ENCODE measurements around the gene CCL7.

CCL7 gene

DNA sequence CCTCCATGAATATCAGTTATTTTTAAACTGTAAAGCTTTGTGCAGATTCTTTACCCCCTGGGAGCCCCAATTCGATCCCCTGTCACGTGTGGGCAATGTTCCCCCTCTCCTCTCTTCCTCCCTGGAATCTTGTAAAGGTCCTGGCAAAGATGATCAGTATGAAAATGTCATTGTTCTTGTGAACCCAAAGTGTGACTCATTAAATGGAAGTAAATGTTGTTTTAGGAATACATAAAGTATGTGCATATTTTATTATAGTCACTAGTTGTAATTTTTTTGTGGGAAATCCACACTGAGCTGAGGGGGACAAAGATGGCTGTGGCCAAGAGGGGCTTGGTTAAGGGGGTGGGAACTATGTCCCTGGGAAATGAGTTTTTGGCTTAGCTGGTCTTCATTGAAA is 17.9 kb downstream of the CCL7 start:
- Histone ChIP-seq H3K4me3 (ENCODE audit: low read depth, low read length) (no peak overlapping the region), H3K9ac (ENCODE audit: low read depth, low read length) (no peak overlapping the region), H3K27me3 (ENCODE audit: control insufficient read depth, insufficient read depth, low read length) (no peaks in the 10 kb centered on the region; the same call in 1 of the 2 replicates), H3K9me3 (ENCODE audit: control insufficient read depth, insufficient read depth, low read length) (no peaks in the 10 kb centered on the region), H3K27ac (ENCODE audit: low read depth, low read length) (no peak overlapping the region), H3K36me3 (ENCODE audit: control insufficient read depth, insufficient read depth, low read length) (no peaks in the 10 kb centered on the region), H3K4me1 (ENCODE audit: control insufficient read depth, insufficient read depth, low read length) (no peaks in the 10 kb centered on the region)

DNA sequence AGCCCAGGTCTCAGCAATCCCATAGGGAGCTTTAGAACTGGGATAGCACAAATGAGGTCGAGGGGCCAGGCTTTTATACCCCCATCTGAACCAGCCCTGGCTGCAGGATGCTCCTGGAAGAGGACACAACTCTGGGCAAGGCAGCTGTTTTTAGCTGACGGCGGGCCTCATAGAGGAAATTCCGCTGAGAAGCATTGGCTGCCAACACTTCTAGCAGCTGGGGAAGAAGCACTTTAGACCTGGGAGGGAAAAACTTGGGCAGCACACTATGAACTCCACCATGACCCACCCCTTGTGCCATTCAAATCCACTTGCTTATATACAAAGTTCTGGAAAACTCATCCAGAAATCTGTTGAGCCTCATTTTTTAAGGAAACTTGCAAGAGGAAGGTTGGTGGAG is 20.6 kb downstream of the CCL7 start:
- Histone ChIP-seq H3K4me1 (ENCODE audit: control insufficient read depth, insufficient read depth, low read length) (no peaks in the 10 kb centered on the region), H3K4me3 (ENCODE audit: low read depth, low read length) (no peak overlapping the region), H3K9ac (ENCODE audit: low read depth, low read length) (no peak overlapping the region), H3K36me3 (ENCODE audit: control insufficient read depth, insufficient read depth, low read length) (no peaks in the 10 kb centered on the region), H3K27ac (ENCODE audit: low read depth, low read length) (no peak overlapping the region), H3K9me3 (ENCODE audit: control insufficient read depth, insufficient read depth, low read length) (no peaks in the 10 kb centered on the region), H3K27me3 (ENCODE audit: control insufficient read depth, insufficient read depth, low read length) (no peaks in the 10 kb centered on the region)

DNA sequence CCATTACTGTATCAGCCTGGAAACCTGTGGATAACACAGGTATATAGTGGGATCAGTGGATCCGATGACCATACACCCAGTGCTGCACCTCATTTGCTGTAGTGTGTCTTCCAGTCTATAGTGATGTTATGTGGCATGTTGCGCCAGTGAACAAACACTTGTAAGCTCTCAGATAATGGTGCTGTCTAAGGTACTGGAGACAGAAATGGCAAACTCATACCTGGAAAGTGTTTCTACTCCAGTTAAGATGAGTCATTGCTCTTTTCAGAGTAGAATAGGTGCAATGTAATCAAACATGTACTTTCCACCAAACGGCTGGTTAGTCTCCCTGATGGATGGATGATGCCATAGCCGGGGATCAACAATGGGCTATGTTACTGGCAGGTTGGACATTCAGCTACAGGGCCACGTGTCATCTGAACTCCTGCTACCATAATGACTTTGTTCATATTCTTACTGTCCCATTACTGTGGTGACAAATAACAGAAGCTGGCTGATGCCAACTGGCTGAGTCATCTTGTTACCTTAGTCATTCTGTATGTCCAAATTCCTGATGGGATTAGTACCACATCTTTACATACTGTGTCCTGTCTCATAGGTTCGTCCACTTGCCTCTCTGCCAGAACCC is 21.8 kb downstream of the CCL7 start:
- Histone ChIP-seq H3K36me3 (ENCODE audit: control insufficient read depth, insufficient read depth, low read length) (no peaks in the 10 kb centered on the region), H3K9me3 (ENCODE audit: control insufficient read depth, insufficient read depth, low read length) (no peaks in the 10 kb centered on the region), H3K9ac (ENCODE audit: low read depth, low read length) (no peak overlapping the region), H3K27ac (ENCODE audit: low read depth, low read length) (no peak overlapping the region), H3K4me3 (ENCODE audit: low read depth, low read length) (no peak overlapping the region), H3K27me3 (ENCODE audit: control insufficient read depth, insufficient read depth, low read length) (no peaks in the 10 kb centered on the region), H3K4me1 (ENCODE audit: control insufficient read depth, insufficient read depth, low read length) (no peaks in the 10 kb centered on the region)

DNA sequence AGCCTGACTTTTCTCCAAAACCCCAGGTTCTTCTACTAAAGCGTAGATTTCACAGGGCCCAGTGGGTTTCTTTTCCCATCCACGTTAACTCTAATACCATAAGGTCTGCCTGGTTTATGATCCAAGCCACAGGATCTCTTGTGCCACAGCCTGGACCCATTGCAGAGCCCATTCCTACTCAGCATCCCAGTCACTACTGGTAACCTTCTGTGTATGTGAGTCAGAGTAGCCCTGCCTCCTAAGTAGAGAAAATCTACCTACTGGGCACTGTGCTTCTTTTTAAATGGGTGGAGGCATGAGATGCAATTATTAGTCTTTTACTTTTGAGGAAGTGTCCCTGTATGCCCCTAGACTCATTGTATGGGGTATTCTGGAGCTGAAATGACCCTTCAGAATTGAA is 29.0 kb downstream of the CCL7 start:
- peaks cover 10% of the 10 kb centered on the region; the same call in 1 of the 2 replicates for H3K27me3 ChIP-seq (ENCODE audit: control insufficient read depth, insufficient read depth, low read length)
- no peak overlapping the region for H3K4me3 ChIP-seq (ENCODE audit: low read depth, low read length)
- H3K27ac ChIP-seq (ENCODE audit: low read depth, low read length): no peak overlapping the region
- H3K36me3 ChIP-seq (ENCODE audit: control insufficient read depth, insufficient read depth, low read length): no peaks in the 10 kb centered on the region
- H3K9me3 ChIP-seq (ENCODE audit: control insufficient read depth, insufficient read depth, low read length): no peaks in the 10 kb centered on the region
- no peak overlapping the region for H3K9ac ChIP-seq (ENCODE audit: low read depth, low read length)
- peaks cover 4% of the 10 kb centered on the region for H3K4me1 ChIP-seq (ENCODE audit: control insufficient read depth, insufficient read depth, low read length)

DNA sequence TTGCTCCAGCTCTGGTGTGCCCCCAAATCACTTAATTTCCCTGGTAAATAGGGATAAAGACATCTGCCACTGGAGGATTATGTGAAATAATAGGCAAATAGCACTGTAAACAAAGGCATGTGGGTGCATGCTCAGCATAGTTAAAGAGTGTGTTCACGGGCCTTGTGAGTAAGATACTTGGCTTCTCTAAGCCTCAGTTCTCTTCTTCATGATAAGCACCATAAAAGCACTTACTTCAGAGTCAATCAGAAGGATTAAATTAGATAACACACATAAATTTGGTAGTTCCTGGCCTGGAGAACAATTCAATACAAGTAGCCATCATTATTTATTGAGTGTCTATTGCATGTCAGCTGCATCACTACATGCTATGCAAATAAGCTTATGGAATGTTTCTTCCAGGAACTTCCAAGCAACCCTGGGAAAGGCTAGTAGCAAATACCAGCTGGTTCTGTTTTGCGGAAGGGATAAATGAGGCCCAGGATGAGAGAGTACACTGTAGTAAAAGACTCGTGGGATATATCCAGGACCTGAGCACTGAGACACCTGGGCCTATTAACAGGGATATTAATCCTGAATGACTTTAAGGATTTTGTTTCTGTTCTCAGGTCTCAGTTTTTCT is 30.0 kb downstream of the CCL7 start:
- Histone ChIP-seq H3K9me3 (ENCODE audit: control insufficient read depth, insufficient read depth, low read length) (no peaks in the 10 kb centered on the region), H3K4me1 (ENCODE audit: control insufficient read depth, insufficient read depth, low read length) (peaks cover 4% of the 10 kb centered on the region)

DNA sequence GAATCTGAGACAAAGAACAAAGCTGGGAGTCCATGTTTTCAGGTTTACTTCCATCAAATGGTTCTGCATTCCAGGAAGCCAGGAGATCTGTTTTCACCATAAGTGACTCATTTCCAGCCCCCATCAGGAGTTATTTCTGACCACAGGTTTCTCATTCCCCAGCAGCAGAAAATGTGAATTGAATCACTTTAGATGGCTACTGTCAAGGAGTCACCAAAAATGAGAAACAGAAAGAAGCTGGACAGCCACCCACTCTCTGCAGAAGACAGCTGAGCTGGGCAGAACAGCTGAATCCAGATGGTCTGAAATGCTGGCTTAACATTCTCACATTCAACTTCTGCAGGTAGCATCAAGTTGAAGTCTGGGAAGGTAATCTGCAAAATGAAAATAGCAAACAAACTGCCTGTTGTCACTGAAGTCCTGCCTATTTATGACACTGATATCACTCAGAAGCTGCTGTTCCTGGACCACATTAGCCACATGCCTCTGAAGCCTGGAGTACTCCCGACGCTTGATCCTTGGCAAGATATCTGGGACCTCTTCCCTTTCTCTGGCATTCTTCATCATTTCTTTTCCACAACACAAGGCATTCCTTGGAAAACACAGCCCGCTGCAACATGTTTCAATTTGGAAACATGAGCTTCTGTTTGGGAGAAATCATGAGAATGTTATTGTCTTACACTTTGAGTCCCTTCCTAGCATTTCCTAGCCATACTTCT is 30.8 kb downstream of the CCL7 start:
- no peaks in the 10 kb centered on the region for H3K9me3 ChIP-seq (ENCODE audit: control insufficient read depth, insufficient read depth, low read length)
- peaks cover 4% of the 10 kb centered on the region for H3K4me1 ChIP-seq (ENCODE audit: control insufficient read depth, insufficient read depth, low read length)
- H3K27me3 ChIP-seq (ENCODE audit: control insufficient read depth, insufficient read depth, low read length): peaks cover 10% of the 10 kb centered on the region; the same call in 1 of the 2 replicates
- no peak overlapping the region for H3K4me3 ChIP-seq (ENCODE audit: low read depth, low read length)
- H3K9ac ChIP-seq (ENCODE audit: low read depth, low read length): no peak overlapping the region
- no peaks in the 10 kb centered on the region for H3K36me3 ChIP-seq (ENCODE audit: control insufficient read depth, insufficient read depth, low read length)
- no peak overlapping the region for H3K27ac ChIP-seq (ENCODE audit: low read depth, low read length)

More for the DNA sequence above, 30.0 kb downstream of the CCL7 start:
- Histone ChIP-seq H3K4me3 (ENCODE audit: low read depth, low read length) (no peak overlapping the region), H3K27ac (ENCODE audit: low read depth, low read length) (no peak overlapping the region), H3K9ac (ENCODE audit: low read depth, low read length) (no peak overlapping the region), H3K36me3 (ENCODE audit: control insufficient read depth, insufficient read depth, low read length) (no peaks in the 10 kb centered on the region), H3K27me3 (ENCODE audit: control insufficient read depth, insufficient read depth, low read length) (peaks cover 10% of the 10 kb centered on the region; the same call in 1 of the 2 replicates)

- Histone ChIP-seq H3K4me3 (ENCODE audit: low read depth, low read length) (no peak overlapping the region), H3K9me3 (ENCODE audit: control insufficient read depth, insufficient read depth, low read length) (no peaks in the 10 kb centered on the region), H3K4me1 (ENCODE audit: control insufficient read depth, insufficient read depth, low read length) (peaks cover 4% of the 10 kb centered on the region), H3K9ac (ENCODE audit: low read depth, low read length) (no peak overlapping the region), H3K27ac (ENCODE audit: low read depth, low read length) (no peak overlapping the region), H3K36me3 (ENCODE audit: control insufficient read depth, insufficient read depth, low read length) (no peaks in the 10 kb centered on the region), H3K27me3 (ENCODE audit: control insufficient read depth, insufficient read depth, low read length) (peaks cover 10% of the 10 kb centered on the region; the same call in 1 of the 2 replicates)
Observed at GRCh38 chr17:34301986-34302385, 32.0 kb downstream of the CCL7 start.

DNA sequence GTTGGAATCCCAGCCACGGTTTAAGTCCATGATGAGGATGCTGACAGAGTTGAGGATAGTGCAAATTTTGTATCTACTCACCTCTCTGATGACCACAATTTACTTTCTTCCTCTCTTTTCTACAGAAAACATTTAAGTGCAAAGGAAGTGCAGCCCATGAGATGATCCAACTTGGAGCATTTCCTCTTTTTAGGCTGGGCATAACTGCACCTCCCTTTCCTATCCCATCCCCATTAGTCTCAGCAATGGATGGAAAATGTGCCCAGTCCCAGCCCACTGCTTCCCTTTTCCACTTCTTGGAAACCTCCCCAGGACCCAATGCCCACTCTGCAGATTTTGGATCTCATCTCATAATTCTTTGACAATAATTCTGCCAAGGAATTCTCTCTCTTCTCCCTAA is 32.6 kb downstream of the CCL7 start:
- Histone ChIP-seq H3K27ac (ENCODE audit: low read depth, low read length) (no peak overlapping the region), H3K9me3 (ENCODE audit: control insufficient read depth, insufficient read depth, low read length) (no peaks in the 10 kb centered on the region), H3K4me3 (ENCODE audit: low read depth, low read length) (no peak overlapping the region), H3K36me3 (ENCODE audit: control insufficient read depth, insufficient read depth, low read length) (no peaks in the 10 kb centered on the region), H3K4me1 (ENCODE audit: control insufficient read depth, insufficient read depth, low read length) (peaks cover 4% of the 10 kb centered on the region), H3K9ac (ENCODE audit: low read depth, low read length) (no peak overlapping the region), H3K27me3 (ENCODE audit: control insufficient read depth, insufficient read depth, low read length) (peaks cover 10% of the 10 kb centered on the region; the same call in 1 of the 2 replicates)

DNA sequence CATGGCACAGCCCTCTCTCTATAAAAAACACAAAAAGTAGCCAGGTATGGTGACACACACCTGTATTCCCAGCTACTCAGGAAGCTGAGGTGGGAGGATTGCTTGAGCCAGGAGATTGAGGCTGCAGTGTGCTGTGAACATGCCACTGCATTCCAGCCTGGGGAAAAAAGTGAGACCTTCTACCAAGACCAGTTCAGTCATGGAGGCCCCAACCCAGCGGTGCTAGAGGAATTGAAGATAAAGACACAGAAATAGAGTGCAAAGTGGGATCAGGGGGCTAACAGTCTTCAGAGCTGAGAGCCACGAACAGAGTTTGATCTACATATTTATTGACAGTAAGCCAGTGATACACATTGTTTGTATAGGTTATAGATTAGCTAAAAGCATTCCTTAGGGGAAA is 33.6 kb downstream of the CCL7 start:
- H3K27me3 ChIP-seq (ENCODE audit: control insufficient read depth, insufficient read depth, low read length): peaks cover 6% of the 10 kb centered on the region; the same call in 1 of the 2 replicates
- H3K9ac ChIP-seq (ENCODE audit: low read depth, low read length): no peak overlapping the region
- H3K27ac ChIP-seq (ENCODE audit: low read depth, low read length): no peak overlapping the region
- no peaks in the 10 kb centered on the region for H3K9me3 ChIP-seq (ENCODE audit: control insufficient read depth, insufficient read depth, low read length)
- no peak overlapping the region for H3K4me3 ChIP-seq (ENCODE audit: low read depth, low read length)
- H3K4me1 ChIP-seq (ENCODE audit: control insufficient read depth, insufficient read depth, low read length): peaks cover under 1% of the 10 kb centered on the region
- no peaks in the 10 kb centered on the region for H3K36me3 ChIP-seq (ENCODE audit: control insufficient read depth, insufficient read depth, low read length)

DNA sequence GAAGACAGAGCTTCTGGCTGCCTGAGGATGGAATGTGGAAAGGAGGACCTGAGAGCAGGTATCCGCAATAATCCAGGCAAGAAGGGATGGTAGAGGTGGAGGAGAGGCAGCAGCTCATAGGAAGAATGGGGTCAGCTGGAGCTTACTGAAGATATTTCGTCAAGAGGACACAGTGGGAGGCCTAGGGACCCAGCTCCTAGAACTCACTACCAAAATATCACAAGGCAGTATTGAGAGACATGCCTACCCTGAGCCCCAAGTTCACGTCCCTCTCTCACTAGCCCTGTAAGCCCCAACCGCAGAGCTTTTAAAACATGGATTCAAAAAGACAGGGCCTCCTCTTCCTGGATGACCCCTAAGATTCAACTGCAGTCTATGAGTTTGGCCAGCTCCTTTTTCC is 35.0 kb downstream of the CCL7 start:
- no peak overlapping the region for H3K4me3 ChIP-seq (ENCODE audit: low read depth, low read length)
- H3K27me3 ChIP-seq (ENCODE audit: control insufficient read depth, insufficient read depth, low read length): no peaks in the 10 kb centered on the region
- H3K4me1 ChIP-seq (ENCODE audit: control insufficient read depth, insufficient read depth, low read length): no peaks in the 10 kb centered on the region
- no peak overlapping the region for H3K9ac ChIP-seq (ENCODE audit: low read depth, low read length)
- H3K36me3 ChIP-seq (ENCODE audit: control insufficient read depth, insufficient read depth, low read length): no peaks in the 10 kb centered on the region
- no peak overlapping the region for H3K27ac ChIP-seq (ENCODE audit: low read depth, low read length)
- H3K9me3 ChIP-seq (ENCODE audit: control insufficient read depth, insufficient read depth, low read length): no peaks in the 10 kb centered on the region

DNA sequence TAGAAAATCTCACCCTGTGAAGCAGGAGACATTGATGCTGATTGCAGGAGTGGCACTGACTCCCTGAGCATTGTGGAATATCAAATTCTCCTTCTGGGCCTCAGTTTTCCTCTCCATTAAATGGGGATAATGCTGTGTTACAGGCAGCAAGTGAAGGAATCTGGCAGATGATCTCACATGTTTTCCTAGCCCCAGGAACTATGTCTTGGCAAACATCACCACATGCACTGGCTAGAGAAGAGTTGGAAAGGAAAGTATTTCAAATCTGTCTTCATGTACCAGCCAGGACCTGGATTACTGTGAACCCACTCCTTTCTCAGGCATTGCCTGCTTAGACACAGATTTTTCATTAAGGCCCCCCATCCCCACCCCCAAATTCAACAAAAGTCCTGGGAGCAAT is 35.6 kb downstream of the CCL7 start:
- no peaks in the 10 kb centered on the region for H3K9me3 ChIP-seq (ENCODE audit: control insufficient read depth, insufficient read depth, low read length)
- no peaks in the 10 kb centered on the region for H3K4me1 ChIP-seq (ENCODE audit: control insufficient read depth, insufficient read depth, low read length)
- no peaks in the 10 kb centered on the region for H3K36me3 ChIP-seq (ENCODE audit: control insufficient read depth, insufficient read depth, low read length)
- H3K4me3 ChIP-seq (ENCODE audit: low read depth, low read length): no peak overlapping the region
- no peak overlapping the region for H3K9ac ChIP-seq (ENCODE audit: low read depth, low read length)
- no peak overlapping the region for H3K27ac ChIP-seq (ENCODE audit: low read depth, low read length)
- H3K27me3 ChIP-seq (ENCODE audit: control insufficient read depth, insufficient read depth, low read length): no peaks in the 10 kb centered on the region

All from HUES48 (cell line).